ENCODE data around the gene ATP6V0D1.

Gene ATP6V0D1

GRCh38 chr16:67399749-67400704 lies 80.9 kb downstream of the ATP6V0D1 start:
- no peak for DNase-seq

GRCh38 chr16:67399218-67399733 lies 81.7 kb downstream of the ATP6V0D1 start:
- peak; percentile 13 for DNase-seq

- no peak for DNase-seq
Observed at GRCh38 chr16:67398546-67399217, 82.3 kb downstream of the ATP6V0D1 start.

- no peak for DNase-seq
Observed at GRCh38 chr16:67397812-67398545, 83.0 kb downstream of the ATP6V0D1 start.

GRCh38 chr16:67397036-67397801 lies 83.7 kb downstream of the ATP6V0D1 start:
- DNase-seq, result no peak

GRCh38 chr16:67396159-67397035 lies 84.6 kb downstream of the ATP6V0D1 start:
- no peak for DNase-seq

GRCh38 chr16:67395458-67396158 lies 85.3 kb downstream of the ATP6V0D1 start:
- DNase-seq, result no peak

GRCh38 chr16:67395105-67395457 lies 85.9 kb downstream of the ATP6V0D1 start:
- no peak for DNase-seq

GRCh38 chr16:67394155-67395104 lies 86.5 kb downstream of the ATP6V0D1 start:
- DNase-seq, result no peak

GRCh38 chr16:67393788-67394154 lies 87.2 kb downstream of the ATP6V0D1 start:
- DNase-seq, result no peak

- DNase-seq, result no peak
Observed at GRCh38 chr16:67393111-67393787, 87.7 kb downstream of the ATP6V0D1 start, which contains the start of gene TPPP3. TSS of gene TPPP3 (minus strand) at chr16:67393498. CDS start at chr16:67391111, 2,387 bp downstream.

GRCh38 chr16:67392301-67393059 lies 88.5 kb downstream of the ATP6V0D1 start:
- DNase-seq, result no peak

- no peak for DNase-seq
Observed at GRCh38 chr16:67391424-67392300, 89.3 kb downstream of the ATP6V0D1 start.

GRCh38 chr16:67390816-67391423 lies 90.0 kb downstream of the ATP6V0D1 start:
- DNase-seq, result no peak

GRCh38 chr16:67389911-67390815 lies 90.8 kb downstream of the ATP6V0D1 start:
- DNase-seq, result no peak

Data from activated effector memory CD4-positive, alpha-beta T cell treated with Interleukin-2 at 50 U/mL for 16 hours (primary cell).